Activated CD8-positive, alpha-beta memory T cell treated with anti-CD3 and anti-CD28 coated beads for 48 hours (primary cell): ENCODE results near the gene MRPL28.
"Not testable (repeated sequence)": the region's sequence is repeated elsewhere in the genome, so short reads cannot be mapped to it uniquely, and the experiment has no call there.

Experiments used
- DNase-seq, 3 experiments: peaks; one replicate each; pipeline ENCODE4 v3.0.0-alpha.2; 2020; ENCODE audit warnings: low read depth in 2 of 3, low spot score in 2 of 3

MRPL28 gene

DNA sequence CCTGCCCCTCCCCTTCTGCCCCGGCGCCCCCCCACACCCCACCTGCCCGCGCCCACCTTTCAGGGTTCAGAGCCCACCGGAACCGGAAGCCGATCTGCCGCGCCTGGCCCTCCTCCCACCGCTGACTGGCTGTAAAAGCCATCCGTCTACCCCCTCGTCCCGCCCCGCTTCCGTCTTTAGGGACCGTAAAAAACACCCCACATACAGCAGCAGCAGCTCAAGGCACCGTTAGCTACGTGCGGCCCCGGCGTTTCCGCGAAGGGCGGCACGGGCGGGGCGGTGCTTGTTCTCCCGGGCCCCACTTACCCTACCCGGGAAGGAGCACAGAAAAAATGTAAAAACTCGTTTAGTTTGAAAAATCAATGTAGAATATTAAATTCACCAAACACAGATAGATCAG lies at the start of gene MRPL28:
TSS of gene MRPL28 (minus strand) at position 96 of the 400 bp plus-strand sequence. CDS start 320 bp downstream, outside the sequence.
- DNase-seq, result peak; percentile 83 to 86 (median 83)

- not testable (repeated sequence) for DNase-seq
Observed at GRCh38 chr16:415170-415498, 44.8 kb upstream of the MRPL28 start.

DNA sequence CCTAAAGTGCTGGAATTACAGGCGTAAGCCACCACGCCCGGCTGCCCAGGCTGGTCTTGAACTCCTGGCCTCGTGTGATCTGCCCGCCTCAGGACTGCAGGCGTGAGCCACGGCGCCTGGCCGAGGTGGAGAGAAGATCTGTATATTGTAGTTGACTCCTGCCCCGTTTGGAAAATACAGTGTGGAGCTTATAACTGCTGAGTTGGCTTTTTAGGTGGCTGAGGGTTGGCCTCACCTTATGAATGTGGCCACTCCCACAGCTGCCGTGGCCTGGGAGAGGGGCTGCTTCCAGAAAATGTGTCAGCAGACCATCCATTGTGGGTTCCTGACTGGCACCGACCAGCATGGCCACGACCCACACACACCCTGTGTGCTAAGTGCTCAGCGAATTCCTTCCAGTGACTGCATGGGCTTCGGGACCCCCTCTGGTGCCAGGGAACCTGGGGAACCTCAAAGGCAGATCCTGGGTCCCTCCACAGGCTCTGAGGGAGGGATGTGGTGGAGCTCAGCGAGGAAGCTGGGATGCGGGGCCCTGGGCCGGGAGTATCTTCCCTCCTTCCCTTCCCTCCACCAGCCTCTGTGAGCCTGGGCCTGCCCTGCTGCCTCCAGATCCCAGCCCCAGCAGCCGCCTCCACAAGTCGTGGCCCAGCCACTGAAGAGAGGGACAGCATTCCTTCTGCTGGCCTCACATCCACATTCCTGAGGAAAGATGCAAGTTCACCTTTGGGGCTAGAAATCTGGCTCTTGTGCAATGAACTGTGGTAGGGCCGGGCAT lies 44.2 kb upstream of the MRPL28 start:
- DNase-seq, result no peak

- DNase-seq, result no peak
Observed at GRCh38 chr16:411576-412265, 41.4 kb upstream of the MRPL28 start.

DNA sequence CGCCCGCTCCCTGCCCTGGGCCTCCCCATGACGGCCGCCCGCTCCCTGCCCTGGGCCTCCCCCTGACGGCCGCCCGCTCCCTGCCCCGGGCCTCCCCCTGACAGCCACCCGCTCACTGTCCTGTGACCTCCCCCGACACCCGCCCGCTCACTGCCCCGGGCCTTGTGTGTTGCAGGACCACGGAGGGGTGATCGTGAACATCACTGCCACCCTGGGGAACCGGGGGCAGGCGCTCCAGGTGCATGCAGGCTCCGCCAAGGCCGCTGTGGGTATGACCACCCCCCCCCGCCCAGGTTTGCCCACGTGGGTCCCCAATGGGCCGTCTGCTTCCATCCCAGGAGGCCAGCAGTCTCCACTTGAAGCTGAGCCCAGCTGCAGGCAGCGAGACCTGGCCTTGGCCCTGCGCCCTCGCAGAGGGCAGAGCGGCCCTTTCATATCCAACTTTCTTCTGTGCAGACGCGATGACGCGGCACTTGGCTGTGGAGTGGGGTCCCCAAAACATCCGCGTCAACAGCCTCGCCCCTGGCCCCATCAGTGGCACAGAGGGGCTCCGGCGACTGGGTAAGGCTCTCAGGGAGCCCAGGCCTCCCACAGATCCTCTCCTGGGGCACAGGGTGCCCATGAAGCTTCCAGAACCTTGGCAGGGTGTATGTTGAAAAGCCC lies 40.3 kb upstream of the MRPL28 start:
- DNase-seq, result no peak

GRCh38 chr16:407253-407652 lies 36.9 kb upstream of the MRPL28 start:
- no peak for DNase-seq

DNA sequence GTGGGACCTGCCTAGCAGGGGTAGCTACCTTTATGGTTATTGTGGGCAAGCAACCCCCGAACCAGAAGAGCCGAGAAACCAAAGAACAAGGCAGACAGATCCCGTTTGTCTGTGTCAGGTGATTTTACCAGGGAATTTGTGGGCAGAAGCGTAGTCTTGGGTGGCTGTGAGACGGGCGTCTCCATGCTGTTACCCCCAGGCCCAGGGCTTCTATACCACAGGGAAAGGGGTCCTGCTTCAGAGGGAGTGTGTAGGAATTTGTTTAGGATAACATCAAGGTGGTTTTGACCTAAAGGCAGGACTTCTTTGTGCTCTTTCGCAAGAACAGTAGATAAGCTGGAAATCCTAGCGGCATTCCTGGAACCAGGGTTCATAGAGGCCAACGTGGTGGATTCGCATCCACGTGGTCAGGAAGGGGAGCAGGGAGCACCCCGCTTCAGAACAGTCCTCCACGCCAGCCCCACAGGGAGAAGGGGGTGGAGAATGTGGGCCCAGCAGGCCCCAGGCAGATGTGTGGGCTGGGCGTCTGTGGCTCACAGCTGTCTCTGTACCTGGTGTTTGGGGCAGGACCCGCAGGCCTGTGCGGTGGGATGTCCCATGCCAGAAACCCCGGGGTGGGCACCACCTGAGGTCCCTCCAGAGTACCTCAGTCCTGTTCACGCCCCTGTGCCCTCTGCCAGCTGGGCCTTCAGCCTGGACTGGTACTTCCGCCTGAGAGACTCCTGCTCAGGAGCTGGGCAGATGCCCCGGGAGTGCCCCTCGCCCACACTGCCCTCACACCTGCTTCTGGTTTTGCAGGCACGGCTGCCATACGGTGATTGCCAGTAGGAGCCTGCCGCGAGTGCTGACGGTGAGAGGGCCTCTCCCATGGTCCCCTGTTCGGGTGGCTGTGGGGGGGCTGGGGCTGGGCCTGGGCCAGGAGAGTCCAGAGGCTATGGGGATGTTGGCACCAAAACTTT lies 35.5 kb upstream of the MRPL28 start:
- DNase-seq, result no peak

- no peak for DNase-seq
Observed at GRCh38 chr16:404971-405486, 34.7 kb upstream of the MRPL28 start.

GRCh38 chr16:401468-402348 lies 31.4 kb upstream of the MRPL28 start, which contains the start of gene DECR2:
DECR2 (plus strand) TSS chr16:401885; CDS start chr16:401964, 79 bp downstream.
- DNase-seq, result peak; percentile 96 to 100 (median 98)

DNA sequence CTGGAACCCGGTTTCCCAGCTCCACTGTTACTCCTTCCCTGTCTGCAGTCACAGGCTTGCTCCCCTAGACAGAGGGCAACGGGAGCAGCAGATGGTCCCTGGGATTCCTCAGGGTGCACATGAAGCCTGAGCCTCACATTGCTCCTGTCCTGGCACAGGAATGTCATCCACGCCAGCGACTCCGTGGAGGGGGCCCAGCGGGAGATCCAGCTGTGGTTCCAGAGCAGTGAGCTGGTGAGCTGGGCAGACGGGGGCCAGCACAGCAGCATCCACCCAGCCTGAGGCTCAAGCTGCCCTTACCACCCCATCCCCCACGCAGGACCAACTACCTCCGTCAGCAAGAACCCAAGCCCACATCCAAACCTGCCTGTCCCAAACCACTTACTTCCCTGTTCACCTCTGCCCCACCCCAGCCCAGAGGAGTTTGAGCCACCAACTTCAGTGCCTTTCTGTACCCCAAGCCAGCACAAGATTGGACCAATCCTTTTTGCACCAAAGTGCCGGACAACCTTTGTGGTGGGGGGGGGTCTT lies 29.8 kb upstream of the MRPL28 start:
- DNase-seq, result no peak

DNA sequence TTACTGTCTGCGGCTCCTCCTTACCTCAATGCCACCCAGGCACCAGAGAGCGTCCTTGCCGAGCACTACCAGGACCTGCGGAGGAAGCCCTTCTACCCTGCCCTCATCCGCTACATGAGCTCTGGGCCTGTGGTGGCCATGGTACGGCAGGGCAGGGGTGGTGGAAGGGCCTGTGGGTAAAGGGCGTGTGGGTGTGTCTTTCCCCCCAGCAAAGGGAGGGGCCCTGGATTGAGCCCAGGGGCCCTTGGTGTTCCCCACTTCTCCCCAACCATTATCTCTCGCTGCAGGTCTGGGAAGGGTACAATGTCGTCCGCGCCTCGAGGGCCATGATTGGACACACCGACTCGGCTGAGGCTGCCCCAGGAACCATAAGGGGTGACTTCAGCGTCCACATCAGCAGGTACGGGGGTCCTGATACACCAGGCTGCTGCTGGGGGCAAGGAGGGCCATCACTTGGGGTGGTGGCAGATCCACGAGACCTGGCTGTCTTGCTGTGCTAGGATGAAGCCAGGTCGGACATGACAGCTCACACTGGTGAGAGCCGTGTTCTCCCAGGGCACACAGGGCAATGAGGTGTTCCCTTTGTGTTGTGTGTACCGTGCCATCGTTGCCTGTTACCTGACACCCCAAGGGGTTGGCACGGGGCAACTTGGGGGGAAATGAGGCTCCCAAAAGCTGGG lies 29.1 kb upstream of the MRPL28 start:
- no peak for DNase-seq

- DNase-seq, result no peak
Observed at GRCh38 chr16:398561-399339, 28.4 kb upstream of the MRPL28 start.

GRCh38 chr16:397736-398332 lies 27.5 kb upstream of the MRPL28 start:
- DNase-seq, result no peak

GRCh38 chr16:397135-397661 lies 26.9 kb upstream of the MRPL28 start, which contains the start of gene NME4:
NME4 (plus strand) TSS chr16:397199; CDS start chr16:397223, 24 bp downstream.
- no peak for DNase-seq

- DNase-seq, result no peak
Observed at GRCh38 chr16:396605-397004, 26.3 kb upstream of the MRPL28 start.

DNA sequence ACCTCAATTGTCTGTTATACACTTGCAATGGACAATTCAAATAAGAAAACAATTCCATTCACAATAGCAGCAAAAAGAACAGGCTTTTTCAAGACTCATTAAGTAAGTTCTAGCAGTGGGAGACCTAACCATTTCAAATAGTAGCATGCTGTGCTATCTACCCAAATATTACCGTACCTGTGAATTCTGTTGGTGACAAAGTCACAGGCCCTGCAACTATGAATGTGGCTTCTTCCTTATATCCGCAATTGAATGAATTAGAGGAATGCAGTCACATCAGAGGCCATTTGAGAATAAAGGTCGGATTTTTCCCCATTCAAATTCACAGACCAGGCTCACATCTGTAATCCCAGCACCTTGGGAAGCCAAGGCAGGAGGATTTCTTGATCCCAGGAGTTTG lies 25.9 kb upstream of the MRPL28 start:
- no peak for DNase-seq

- no peak for DNase-seq
Observed at GRCh38 chr16:392450-393030, 22.2 kb upstream of the MRPL28 start.
